SU-DHL-6 (cell line): Measurements from ENCODE around the gene GPX3.

ENCODE experiments used
- H2AFZ ChIP-seq: fragments of 200-600 bp; sonication (generic); 2 replicates; pipeline ENCODE4 v1.6.1; 2014; ENCODE audit warnings: low read depth, mild to moderate bottlenecking, moderate library complexity, mixed read lengths, antibody characterized with exemption, low read length; ENCODE audit not compliant: severe bottlenecking
- H3F3A ChIP-seq: fragments of 200-600 bp; shearing (Covaris generic); 2 replicates; pipeline ENCODE4 v1.6.0; 2016; ENCODE audit warnings: antibody characterized with exemption, mild to moderate bottlenecking; ENCODE audit not compliant: insufficient read depth
- H3K27ac ChIP-seq: fragments of 200-600 bp; sonication (generic); 2 replicates; pipeline ENCODE4 v1.5.1; 2016; ENCODE audit warnings: low read depth, mild to moderate bottlenecking, low read length, moderate library complexity, mixed read lengths
- H3K27me3 ChIP-seq: fragments of 200-600 bp; sonication (generic), shearing (Covaris generic); 2 replicates; pipeline ENCODE4 v1.6.0; 2014; ENCODE audit warnings: mild to moderate bottlenecking, low read length
- H3K36me3 ChIP-seq: fragments of 200-600 bp; sonication (generic); 2 replicates; pipeline ENCODE4 v1.6.1; 2014; ENCODE audit warnings: mild to moderate bottlenecking, low read length, mixed read lengths
- H3K4me2 ChIP-seq: fragments of 300-600, 200-600 bp; shearing (Covaris generic), sonication (generic); 2 replicates; pipeline ENCODE4 v1.6.0; 2014; ENCODE audit warnings: low read length, low read depth, mild to moderate bottlenecking; ENCODE audit not compliant: poor library complexity, severe bottlenecking
- H3K4me3 ChIP-seq: fragments of 200-600 bp; sonication (generic); 2 replicates; pipeline ENCODE4 v1.5.1; 2014; ENCODE audit warnings: antibody characterized with exemption, low read length, mild to moderate bottlenecking, mixed read lengths; ENCODE audit not compliant: insufficient read depth, poor library complexity, severe bottlenecking
- H3K79me2 ChIP-seq: fragments of 200-600 bp; sonication (generic); 2 replicates; pipeline ENCODE4 v1.6.1; 2014; ENCODE audit warnings: mild to moderate bottlenecking, low read length, moderate library complexity; ENCODE audit not compliant: insufficient read depth
- H3K9ac ChIP-seq: fragments of 200-600 bp; sonication (generic); 2 replicates; pipeline ENCODE4 v1.7.0; 2014; ENCODE audit warnings: mild to moderate bottlenecking, low read length
- H3K9me2 ChIP-seq: fragments of 200-600 bp; sonication (generic); replicated peaks from 2 replicates; pipeline ENCODE4 v1.6.1; 2014; ENCODE audit warnings: low read length; ENCODE audit not compliant: insufficient read depth
- H3K9me3 ChIP-seq: fragments of 200-600 bp; sonication (generic); 2 replicates; pipeline ENCODE4 v1.6.1; 2014; ENCODE audit warnings: low read length, mixed read lengths; ENCODE audit not compliant: insufficient read depth
- H4K20me1 ChIP-seq: fragments of 200-600 bp; sonication (generic); 2 replicates; pipeline ENCODE4 v1.6.1; 2014; ENCODE audit warnings: low read depth, mild to moderate bottlenecking, antibody characterized with exemption, low read length, moderate library complexity, mixed read lengths
- CTCF ChIP-seq: fragments of 200-600 bp; sonication (generic); IDR thresholded peaks from one replicate; pipeline ENCODE4 v1.5.1; 2017; ENCODE audit warnings: antibody characterized with exemption, mild to moderate bottlenecking, low read length, moderate library complexity; ENCODE audit not compliant: insufficient read depth, poor library complexity, severe bottlenecking
- EZH2phosphoT487 ChIP-seq: fragments of 200-600 bp; sonication (generic), shearing (Covaris generic); conservative IDR thresholded peaks from 2 replicates; pipeline ENCODE4 v1.6.1; 2018; ENCODE audit warnings: mild to moderate bottlenecking, antibody characterized with exemption, low read length, moderate library complexity, mixed read lengths

The GPX3 gene

GRCh38 chr5:151040211-151040747 is 19.9 kb downstream of the GPX3 start:
- H3F3A ChIP-seq, result peaks cover 5% of the 10 kb centered on the region; the same call in 1 of the 2 replicates
- peaks cover 20% of the 10 kb centered on the region; the same call in 1 of the 2 replicates for H3K36me3 ChIP-seq
- no peak overlapping the region for H3K4me3 ChIP-seq
- H3K27me3 ChIP-seq, result no peaks in the 10 kb centered on the region
- H4K20me1 ChIP-seq, result no peaks in the 10 kb centered on the region
- H3K4me2 ChIP-seq, result no peak overlapping the region
- H3K79me2 ChIP-seq, result no peaks in the 10 kb centered on the region
- H3K9me2 ChIP-seq, result no peaks in the 10 kb centered on the region
- no peak for TF ChIP-seq CTCF
- no peak for TF ChIP-seq EZH2phosphoT487
- H3K27ac ChIP-seq, result no peak overlapping the region
- H3K9me3 ChIP-seq, result no peaks in the 10 kb centered on the region
- no peak overlapping the region for H2AFZ ChIP-seq
- H3K9ac ChIP-seq, result no peak overlapping the region

- Histone ChIP-seq H3K27ac (no peak overlapping the region), H3K79me2 (no peaks in the 10 kb centered on the region), H3K4me2 (no peak overlapping the region), H3K9me3 (no peaks in the 10 kb centered on the region), H3K4me3 (no peak overlapping the region), H3K27me3 (no peaks in the 10 kb centered on the region), H3K36me3 (peaks cover 21% of the 10 kb centered on the region; the same call in 1 of the 2 replicates), H2AFZ (no peak overlapping the region), H4K20me1 (no peaks in the 10 kb centered on the region), H3K9me2 (no peaks in the 10 kb centered on the region), H3K9ac (no peak overlapping the region), H3F3A (no peaks in the 10 kb centered on the region)
- TF ChIP-seq CTCF (no peak), EZH2phosphoT487 (no peak)
Observed at GRCh38 chr5:151041577-151042268, 21.3 kb downstream of the GPX3 start.

- no peak overlapping the region for H3K27ac ChIP-seq
- H3K9me2 ChIP-seq, result no peaks in the 10 kb centered on the region
- no peak overlapping the region for H3K4me2 ChIP-seq
- H3K4me3 ChIP-seq, result no peak overlapping the region
- H3K9me3 ChIP-seq, result no peaks in the 10 kb centered on the region
- no peak overlapping the region for H2AFZ ChIP-seq
- H3K27me3 ChIP-seq, result no peaks in the 10 kb centered on the region
- H3K9ac ChIP-seq, result no peak overlapping the region
- TF ChIP-seq CTCF, result no peak
- no peak for TF ChIP-seq EZH2phosphoT487
- no peaks in the 10 kb centered on the region for H3F3A ChIP-seq
- H3K36me3 ChIP-seq, result peaks cover 27% of the 10 kb centered on the region; the same call in 1 of the 2 replicates
- H3K79me2 ChIP-seq, result no peaks in the 10 kb centered on the region
- H4K20me1 ChIP-seq, result no peaks in the 10 kb centered on the region
Observed at GRCh38 chr5:151042453-151043093, 22.2 kb downstream of the GPX3 start.
